A549 treated with CpdA at 1 μM for 4 hours (cell line): ENCODE measurements around the gene MRAP. TPM values are rescaled to one million over a fixed set of nuclear protein-coding genes. Genes with fewer than 3 reads are reported as not detected.

Experiments
- total RNA-seq: library from RNA; stranded (reverse); fragments of 200-300 nt; extraction: Qiagen RNA extraction; gene quantifications from 5 replicates; pipeline ENCODE4 v1.2.3, GENCODE V29; 2022; ENCODE audit warnings: low read depth

The MRAP gene
- total RNA-seq = not detected in 5 replicates

DNA sequence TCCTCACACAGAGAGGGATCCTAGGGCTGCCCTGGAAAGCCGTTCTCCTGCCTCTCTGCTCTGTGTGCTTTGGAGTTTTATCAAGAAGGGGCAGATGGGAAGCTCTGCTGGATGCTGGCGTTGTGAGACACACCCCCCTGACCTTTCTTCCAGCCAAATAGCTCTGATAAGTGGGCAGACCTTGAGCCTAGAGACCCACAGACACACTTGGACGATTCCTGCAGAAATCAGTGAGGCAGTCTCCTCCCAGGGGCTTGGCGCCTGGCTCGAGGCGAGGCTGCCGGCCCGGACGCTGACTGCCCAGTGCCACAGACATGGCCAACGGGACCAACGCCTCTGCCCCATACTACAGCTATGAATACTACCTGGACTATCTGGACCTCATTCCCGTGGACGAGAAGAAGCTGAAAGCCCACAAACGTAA lies at the start of gene MRAP:
TSS of gene MRAP (plus strand) at position 198 of the 424 bp plus-strand sequence. CDS start at position 315, 117 bp downstream.

GRCh38 chr21:32278518-32279376 lies 19.9 kb upstream of the MRAP start, which contains the start of gene MIS18A:
TSS of gene MIS18A (minus strand) at chr21:32279049. CDS start at chr21:32279014, 35 bp downstream.

Other genes starting within 250 kb of the MRAP start
- gene MIS18A, start 19.8 kb upstream of the MRAP start, total RNA-seq = 15.5 to 16.6 TPM (median 16.5 TPM) in 5 replicates
- gene URB1, start 94.2 kb downstream of the MRAP start, total RNA-seq = 10.7 to 13.7 TPM (median 12.0 TPM) in 5 replicates
- 36.4 to 41.5 TPM (median 39.7 TPM) in 5 replicates for gene EVA1C, start 113.9 kb downstream of the MRAP start, total RNA-seq